LNCAP (cell line): ENCODE data around the gene PMAIP1.

Experiments
- CTCF ChIP-seq: fragments of 450-650 bp; IDR thresholded peaks from 2 replicates; pipeline ENCODE4 v1.5.1; 2017; ENCODE audit warnings: mild to moderate bottlenecking

Gene PMAIP1

GRCh38 chr18:59877361-59877760, 22.4 kb upstream of the PMAIP1 start:
- no peak for TF ChIP-seq CTCF

- no peak for TF ChIP-seq CTCF
Observed at GRCh38 chr18:59878644-59879043, 21.2 kb upstream of the PMAIP1 start.

GRCh38 chr18:59881728-59882656, 17.8 kb upstream of the PMAIP1 start:
- TF ChIP-seq CTCF: no peak

- TF ChIP-seq CTCF: no peak
Observed at GRCh38 chr18:59884351-59884750, 15.4 kb upstream of the PMAIP1 start.

GRCh38 chr18:59885579-59886163, 14.1 kb upstream of the PMAIP1 start:
- TF ChIP-seq CTCF: no peak

GRCh38 chr18:59892123-59892522, 7.7 kb upstream of the PMAIP1 start:
- TF ChIP-seq CTCF: no peak

GRCh38 chr18:59893971-59894370, 5.8 kb upstream of the PMAIP1 start:
- TF ChIP-seq CTCF: no peak
